Measurements from ENCODE around the gene CRX.
"Not testable (repeated sequence)": the region's sequence is repeated elsewhere in the genome, so short reads cannot be mapped to it uniquely, and the experiment has no call there.

DNA sequence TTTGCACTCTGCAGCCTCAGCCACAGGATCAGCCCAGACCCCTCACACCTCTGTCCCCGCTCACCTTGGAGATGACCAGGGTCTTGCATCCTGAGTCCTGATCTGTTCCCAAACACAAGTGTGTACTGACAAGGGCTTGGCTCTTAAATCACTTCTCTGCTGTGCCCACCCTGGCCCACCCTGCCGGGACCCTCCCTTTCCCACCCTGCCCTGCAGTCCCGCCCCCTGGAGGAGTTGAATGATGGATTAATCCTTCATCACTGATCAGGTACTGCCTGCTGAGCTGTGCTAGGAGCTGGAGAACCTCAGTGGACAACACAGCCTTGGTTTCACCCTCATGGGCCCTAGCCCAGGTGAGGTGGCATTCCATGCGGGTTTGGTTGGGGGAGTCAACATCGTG is 17.3 kb upstream of the CRX start, which contains the start of gene TPRX1:
- TF ChIP-seq POLR2A (IDR thresholded peaks at IDR 0.05) = not testable (repeated sequence)
- TF ChIP-seq, protein P1, sequence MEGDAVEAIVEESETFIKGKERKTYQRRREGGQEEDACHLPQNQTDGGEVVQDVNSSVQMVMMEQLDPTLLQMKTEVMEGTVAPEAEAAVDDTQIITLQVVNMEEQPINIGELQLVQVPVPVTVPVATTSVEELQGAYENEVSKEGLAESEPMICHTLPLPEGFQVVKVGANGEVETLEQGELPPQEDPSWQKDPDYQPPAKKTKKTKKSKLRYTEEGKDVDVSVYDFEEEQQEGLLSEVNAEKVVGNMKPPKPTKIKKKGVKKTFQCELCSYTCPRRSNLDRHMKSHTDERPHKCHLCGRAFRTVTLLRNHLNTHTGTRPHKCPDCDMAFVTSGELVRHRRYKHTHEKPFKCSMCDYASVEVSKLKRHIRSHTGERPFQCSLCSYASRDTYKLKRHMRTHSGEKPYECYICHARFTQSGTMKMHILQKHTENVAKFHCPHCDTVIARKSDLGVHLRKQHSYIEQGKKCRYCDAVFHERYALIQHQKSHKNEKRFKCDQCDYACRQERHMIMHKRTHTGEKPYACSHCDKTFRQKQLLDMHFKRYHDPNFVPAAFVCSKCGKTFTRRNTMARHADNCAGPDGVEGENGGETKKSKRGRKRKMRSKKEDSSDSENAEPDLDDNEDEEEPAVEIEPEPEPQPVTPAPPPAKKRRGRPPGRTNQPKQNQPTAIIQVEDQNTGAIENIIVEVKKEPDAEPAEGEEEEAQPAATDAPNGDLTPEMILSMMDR (IDR thresholded peaks at IDR 0.05) = not testable (repeated sequence)

Measured in breast epithelium (tissue), 3 donors.